ENCODE results near the gene BLACAT1. TPM values are rescaled to one million over a fixed set of nuclear protein-coding genes. Genes with fewer than 3 reads are reported as not detected.
"Not testable (repeated sequence)": the region's sequence is repeated elsewhere in the genome, so short reads cannot be mapped to it uniquely, and the experiment has no call there.

Gene BLACAT1
- total RNA-seq, 2 donors from 2014 or later: 6.8 TPM; not detected in 1

- H3K27ac ChIP-seq: no peak overlapping the region
- intact Hi-C loops (cut with DNase I): loop anchor here (2.0 kb wide), 1 partner anchor 130 kb away; no protein-coding TSS in a partner anchor
- no peak for TF ChIP-seq POLR2AphosphoS5 (IDR thresholded peaks at IDR 0.05)
- TF ChIP-seq CTCF (IDR thresholded peaks at IDR 0.05): peak; percentile 88 to 93 (median 90)
- no peak for TF ChIP-seq POLR2A (IDR thresholded peaks at IDR 0.05)
- peak; percentile 66 for DNase-seq (ENCODE audit: low spot score)
- no peaks in the 10 kb centered on the region for H3K4me1 ChIP-seq (replicated peaks)
- H3K4me3 ChIP-seq: no peak overlapping the region
- no peaks in the 10 kb centered on the region for H3K36me3 ChIP-seq
- WGBS: 32% methylated on average over 13 of the region's 13 CpGs
- H3K9me3 ChIP-seq: no peaks in the 10 kb centered on the region
- peaks cover 4% of the 10 kb centered on the region for H3K27me3 ChIP-seq (replicated peaks; ENCODE audit: insufficient read depth)
Observed at GRCh38 chr1:205484985-205485967, 29.4 kb upstream of the BLACAT1 start.

- TF ChIP-seq CTCF (IDR thresholded peaks at IDR 0.05) (no peak), POLR2AphosphoS5 (IDR thresholded peaks at IDR 0.05) (no peak), POLR2A (IDR thresholded peaks at IDR 0.05) (no peak)
- no peak for DNase-seq (ENCODE audit: low spot score)
- H3K27ac ChIP-seq: no peak overlapping the region
- no peaks in the 10 kb centered on the region for H3K9me3 ChIP-seq
- peaks cover 5% of the 10 kb centered on the region for H3K27me3 ChIP-seq (replicated peaks; ENCODE audit: insufficient read depth)
- H3K4me3 ChIP-seq: no peak overlapping the region
- H3K36me3 ChIP-seq: no peaks in the 10 kb centered on the region
- intact Hi-C loops (cut with DNase I): no loop called here
- 52% methylated on average over 2 of the region's 2 CpGs for WGBS
- H3K4me1 ChIP-seq (replicated peaks): no peaks in the 10 kb centered on the region
Observed at GRCh38 chr1:205483372-205483771, 27.5 kb upstream of the BLACAT1 start.

GRCh38 chr1:205482587-205482986 is 26.7 kb upstream of the BLACAT1 start:
- H3K36me3 ChIP-seq; H3K4me1 ChIP-seq (replicated peaks); intact Hi-C loops (cut with DNase I); H3K4me3 ChIP-seq; H3K27ac ChIP-seq; DNase-seq (ENCODE audit: low spot score); H3K9me3 ChIP-seq; H3K27me3 ChIP-seq (replicated peaks; ENCODE audit: insufficient read depth): not testable (repeated sequence)
- WGBS: 94% methylated on average over 11 of the region's 11 CpGs

- H3K36me3 ChIP-seq: no peaks in the 10 kb centered on the region
- TF ChIP-seq CTCF (IDR thresholded peaks at IDR 0.05): no peak
- no peak for TF ChIP-seq POLR2A (IDR thresholded peaks at IDR 0.05)
- TF ChIP-seq POLR2AphosphoS5 (IDR thresholded peaks at IDR 0.05): no peak
- no peak overlapping the region for H3K4me3 ChIP-seq
- 27% methylated on average over 15 of the region's 15 CpGs for WGBS
- no peaks in the 10 kb centered on the region for H3K9me3 ChIP-seq
- no peaks in the 10 kb centered on the region for H3K4me1 ChIP-seq (replicated peaks)
- no peak overlapping the region for H3K27ac ChIP-seq
- intact Hi-C loops (cut with DNase I): no loop called here
- no peak for DNase-seq (ENCODE audit: low spot score)
- H3K27me3 ChIP-seq (replicated peaks; ENCODE audit: insufficient read depth): peaks cover 5% of the 10 kb centered on the region
Observed at GRCh38 chr1:205481629-205482151, 25.8 kb upstream of the BLACAT1 start.

GRCh38 chr1:205481218-205481617 is 25.4 kb upstream of the BLACAT1 start:
- H3K4me3 ChIP-seq: no peak overlapping the region
- 61% methylated on average over 11 of the region's 11 CpGs for WGBS
- intact Hi-C loops (cut with DNase I): no loop called here
- TF ChIP-seq CTCF (IDR thresholded peaks at IDR 0.05) (no peak), POLR2AphosphoS5 (IDR thresholded peaks at IDR 0.05) (no peak), POLR2A (IDR thresholded peaks at IDR 0.05) (no peak)
- H3K4me1 ChIP-seq (replicated peaks): no peaks in the 10 kb centered on the region
- DNase-seq (ENCODE audit: low spot score): no peak
- H3K27ac ChIP-seq: no peak overlapping the region
- peaks cover 5% of the 10 kb centered on the region for H3K27me3 ChIP-seq (replicated peaks; ENCODE audit: insufficient read depth)
- H3K9me3 ChIP-seq: no peaks in the 10 kb centered on the region
- no peaks in the 10 kb centered on the region for H3K36me3 ChIP-seq

Measured in prostate gland (tissue), 2 donors.